NT2/D1 (cell line): Measurements from ENCODE around the gene ZNF155.

ENCODE experiments used
- DNase-seq: peaks from one replicate; pipeline ENCODE4 v3.0.0-alpha.2; 2011; ENCODE audit warnings: low read depth, low spot score
- H3K27me3 ChIP-seq: 2 replicates; pipeline ENCODE4 v1.6.0; 2011; ENCODE audit warnings: mild to moderate bottlenecking; ENCODE audit not compliant: insufficient read length, insufficient read depth
- H3K36me3 ChIP-seq: 2 replicates; pipeline ENCODE4 v1.6.1; 2011; ENCODE audit warnings: mild to moderate bottlenecking, low read length, mixed read lengths; ENCODE audit not compliant: insufficient read depth, insufficient read length
- H3K4me1 ChIP-seq: 2 replicates; pipeline ENCODE4 v1.5.1; 2011; ENCODE audit not compliant: insufficient read depth, insufficient read length
- H3K4me3 ChIP-seq: 2 replicates; pipeline ENCODE4 v1.5.1; 2011; ENCODE audit warnings: low read depth; ENCODE audit not compliant: insufficient read length
- H3K9ac ChIP-seq: 2 replicates; pipeline ENCODE4 v1.6.0; 2011; ENCODE audit warnings: low read depth; ENCODE audit not compliant: insufficient read length
- H3K9me3 ChIP-seq: 2 replicates; pipeline ENCODE4 v1.5.1; 2011; ENCODE audit warnings: mild to moderate bottlenecking, low read length; ENCODE audit not compliant: insufficient read depth
- SUZ12 ChIP-seq: IDR thresholded peaks from 2 replicates; pipeline ENCODE4 v1.6.1; 2011; ENCODE audit not compliant: insufficient read length, insufficient read depth; ENCODE audit errors: extremely low read depth
- YY1 ChIP-seq: IDR thresholded peaks from 2 replicates; pipeline ENCODE4 v1.6.1; 2011; ENCODE audit not compliant: insufficient read length, insufficient read depth
- ZNF274 ChIP-seq: IDR thresholded peaks from 2 replicates; pipeline ENCODE4 v1.6.1; 2011; ENCODE audit warnings: mild to moderate bottlenecking, low read depth, low read length

The ZNF155 gene

DNA sequence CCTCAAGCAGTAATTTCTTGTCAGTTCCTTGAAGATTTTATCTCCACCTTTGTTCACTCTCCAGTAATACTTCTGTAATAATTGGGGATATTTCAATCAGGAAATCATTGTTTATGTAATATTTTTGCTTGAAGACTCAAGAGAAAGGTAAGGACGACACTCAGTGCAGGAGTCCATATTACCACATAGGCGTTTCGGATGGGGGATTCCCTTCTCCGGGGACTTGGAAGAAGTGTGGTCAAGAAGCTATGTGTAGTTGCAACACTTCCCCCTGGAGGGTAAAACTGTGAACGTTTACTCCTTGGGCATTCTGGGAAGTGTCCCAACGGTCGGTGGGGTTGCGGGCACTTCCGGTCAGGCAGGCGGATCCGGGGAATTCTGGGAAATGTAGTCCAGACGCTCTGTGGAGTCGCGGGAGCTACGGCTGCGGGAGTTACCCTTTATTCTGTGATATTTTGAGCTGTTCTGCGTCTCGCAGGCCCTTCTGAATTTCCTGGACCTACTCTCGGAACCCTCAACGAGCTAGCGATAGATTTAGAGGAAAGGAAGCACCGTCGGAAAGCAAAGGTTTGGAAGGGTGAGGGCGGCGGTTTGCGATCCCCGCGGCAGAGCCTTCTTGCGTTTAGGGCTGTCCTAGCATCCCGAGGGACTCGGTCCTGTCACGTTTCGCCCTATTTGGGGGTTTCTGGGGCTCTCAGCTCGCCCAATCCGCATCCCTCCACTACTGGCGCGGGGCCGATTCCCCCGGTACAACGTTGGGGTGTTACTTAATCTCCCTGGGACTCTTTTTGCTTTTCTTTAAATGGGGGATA, 32.9 kb upstream of the ZNF155 start, which contains the start of gene ZNF221:
Gene ZNF221 (plus strand): TSS at position 395 of the 812 bp plus-strand sequence. CDS start 11,499 bp downstream, outside the sequence.
- Histone ChIP-seq H3K9me3 (peaks cover 5% of the 10 kb centered on the region; the same call in 1 of the 2 replicates), H3K4me3 (peak within 1 kb of the TSS; percentile 83)
- TF ChIP-seq ZNF274 (no peak), SUZ12 (no peak), YY1 (no peak)

DNA sequence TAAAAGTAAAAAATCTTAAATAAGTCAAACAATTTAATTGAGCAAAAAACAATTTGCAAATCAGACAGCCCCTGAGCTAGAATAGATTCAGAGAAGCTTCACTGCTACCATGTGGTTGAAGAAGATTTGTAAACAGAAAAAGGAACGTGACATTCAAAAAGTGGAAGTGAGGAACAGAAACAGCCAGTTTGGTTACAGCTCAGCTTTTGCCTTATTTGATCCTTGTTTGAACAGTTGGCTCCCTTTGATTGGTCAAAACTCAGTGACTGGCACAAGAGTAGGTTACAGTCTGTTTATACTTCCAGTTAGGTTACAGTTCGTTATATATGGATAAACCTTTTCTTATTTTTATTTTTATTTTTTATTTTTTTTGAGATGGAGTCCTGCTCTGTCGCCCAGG, 27.2 kb upstream of the ZNF155 start:
- peaks cover 37% of the 10 kb centered on the region for H3K36me3 ChIP-seq

More for the DNA sequence above, 32.9 kb upstream of the ZNF155 start, which contains the start of gene ZNF221:
- Histone ChIP-seq H3K36me3 (peaks cover 24% of the 10 kb centered on the region), H3K9ac (peak within 1 kb of the TSS; percentile 78), H3K27me3 (no peaks in the 10 kb centered on the region), H3K4me1 (no peaks in the 10 kb centered on the region)
- peak; percentile 92 for DNase-seq

DNA sequence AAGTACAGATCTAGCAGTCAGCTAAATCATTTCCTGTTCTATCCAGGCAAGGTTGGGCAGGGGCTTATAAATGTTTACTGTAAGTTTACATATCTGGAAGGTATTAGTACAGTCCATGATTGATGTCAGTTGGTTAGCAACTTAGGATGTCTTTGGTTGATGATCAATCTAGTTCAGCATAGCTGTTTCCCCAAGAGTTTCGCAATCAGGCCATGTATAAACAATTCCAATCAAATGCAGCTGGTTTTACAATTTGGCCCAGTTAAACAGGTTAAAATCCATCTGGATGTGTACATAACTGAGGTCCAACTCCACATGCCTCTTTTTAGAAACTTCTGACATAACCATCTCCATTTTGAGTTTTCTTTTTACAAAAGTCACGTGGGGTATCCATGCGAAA, 26.1 kb upstream of the ZNF155 start:
- Histone ChIP-seq H3K36me3 (peaks cover 41% of the 10 kb centered on the region), H3K4me1 (no peaks in the 10 kb centered on the region), H3K27me3 (no peaks in the 10 kb centered on the region), H3K4me3 (no peak overlapping the region), H3K9ac (no peak overlapping the region), H3K9me3 (peaks cover 45% of the 10 kb centered on the region)
- no peak for DNase-seq
- TF ChIP-seq SUZ12: no peak
- TF ChIP-seq YY1: no peak
- TF ChIP-seq ZNF274: no peak

More for the DNA sequence above, 27.2 kb upstream of the ZNF155 start:
- Histone ChIP-seq H3K9ac (no peak overlapping the region), H3K4me3 (no peak overlapping the region), H3K4me1 (no peaks in the 10 kb centered on the region), H3K27me3 (no peaks in the 10 kb centered on the region), H3K9me3 (peaks cover 37% of the 10 kb centered on the region; the same call in 1 of the 2 replicates)
- TF ChIP-seq ZNF274 (no peak), SUZ12 (no peak), YY1 (no peak)
- DNase-seq: no peak

DNA sequence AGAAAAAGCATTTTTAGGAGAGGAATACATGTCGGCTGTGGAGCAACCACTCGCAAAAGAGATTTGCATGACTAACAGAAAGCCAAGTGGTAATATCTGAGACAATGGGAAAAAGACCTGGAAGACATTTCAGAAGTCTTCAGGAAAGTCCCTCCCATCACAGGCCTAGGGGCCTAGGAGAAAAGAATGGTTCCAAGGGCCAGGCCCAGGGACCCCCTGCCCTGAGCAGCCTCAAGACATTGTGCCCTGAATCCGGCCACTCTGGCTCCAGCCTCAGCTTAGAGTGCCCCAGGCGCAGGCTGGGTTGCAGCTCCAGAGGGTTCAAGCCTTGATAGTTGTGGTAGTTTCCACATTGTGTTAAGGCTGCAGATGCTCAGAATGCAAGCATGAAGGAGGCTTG, 23.6 kb upstream of the ZNF155 start:
- Histone ChIP-seq H3K4me3 (no peak overlapping the region), H3K36me3 (peaks cover 40% of the 10 kb centered on the region), H3K9me3 (peaks cover 70% of the 10 kb centered on the region), H3K27me3 (no peaks in the 10 kb centered on the region), H3K4me1 (no peaks in the 10 kb centered on the region), H3K9ac (no peak overlapping the region)
- no peak for DNase-seq
- TF ChIP-seq YY1 (no peak), ZNF274 (no peak), SUZ12 (no peak)

DNA sequence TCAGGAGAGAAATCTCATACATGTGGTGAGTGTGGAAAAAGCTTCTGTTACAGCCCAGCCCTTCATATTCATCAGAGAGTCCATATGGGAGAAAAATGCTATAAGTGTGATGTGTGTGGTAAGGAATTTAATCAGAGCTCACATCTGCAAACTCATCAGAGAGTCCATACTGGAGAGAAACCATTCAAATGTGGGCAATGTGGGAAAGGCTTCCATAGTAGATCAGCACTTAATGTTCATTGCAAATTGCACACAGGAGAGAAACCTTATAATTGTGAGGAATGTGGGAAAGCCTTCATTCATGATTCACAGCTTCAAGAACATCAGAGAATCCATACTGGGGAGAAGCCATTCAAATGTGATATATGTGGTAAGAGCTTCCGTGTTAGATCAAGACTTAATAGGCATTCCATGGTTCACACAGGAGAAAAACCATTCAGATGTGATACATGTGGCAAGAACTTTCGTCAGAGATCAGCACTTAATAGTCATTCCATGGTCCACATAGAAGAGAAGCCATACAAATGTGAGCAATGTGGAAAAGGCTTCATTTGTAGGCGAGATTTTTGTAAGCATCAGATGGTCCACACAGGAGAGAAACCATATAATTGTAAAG, 17.8 kb upstream of the ZNF155 start:
- DNase-seq: no peak
- TF ChIP-seq SUZ12 (no peak), YY1 (no peak), ZNF274 (no peak)
- Histone ChIP-seq H3K36me3 (peaks cover 69% of the 10 kb centered on the region), H3K9ac (no peak overlapping the region), H3K4me1 (no peaks in the 10 kb centered on the region), H3K4me3 (no peak overlapping the region), H3K9me3 (peaks cover 93% of the 10 kb centered on the region), H3K27me3 (no peaks in the 10 kb centered on the region)

DNA sequence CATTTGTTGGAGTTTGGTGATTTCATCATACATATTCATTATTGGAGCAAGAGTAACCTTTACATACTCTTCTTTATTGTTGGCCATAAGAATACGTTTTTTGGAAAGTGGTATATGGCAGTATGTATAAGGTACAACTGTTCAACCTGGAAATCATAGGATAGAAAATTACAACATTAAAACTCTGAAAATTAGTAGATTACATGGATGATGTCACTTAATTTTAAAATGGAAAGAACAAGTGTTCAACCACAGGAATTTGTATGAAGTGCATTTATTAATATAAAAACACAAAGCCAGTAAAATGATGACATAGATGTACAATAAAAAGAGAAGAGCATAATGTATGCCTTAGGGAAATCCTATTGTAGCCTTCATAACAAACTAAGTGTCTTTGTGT, 7.3 kb upstream of the ZNF155 start:
- TF ChIP-seq SUZ12: no peak
- no peak for TF ChIP-seq ZNF274
- TF ChIP-seq YY1: no peak
- H3K4me1 ChIP-seq: no peaks in the 10 kb centered on the region
- no peak overlapping the region for H3K9ac ChIP-seq
- no peaks in the 10 kb centered on the region for H3K36me3 ChIP-seq
- no peak overlapping the region for H3K4me3 ChIP-seq
- peaks cover 6% of the 10 kb centered on the region; the same call in 1 of the 2 replicates for H3K9me3 ChIP-seq
- DNase-seq: no peak
- H3K27me3 ChIP-seq: no peaks in the 10 kb centered on the region

DNA sequence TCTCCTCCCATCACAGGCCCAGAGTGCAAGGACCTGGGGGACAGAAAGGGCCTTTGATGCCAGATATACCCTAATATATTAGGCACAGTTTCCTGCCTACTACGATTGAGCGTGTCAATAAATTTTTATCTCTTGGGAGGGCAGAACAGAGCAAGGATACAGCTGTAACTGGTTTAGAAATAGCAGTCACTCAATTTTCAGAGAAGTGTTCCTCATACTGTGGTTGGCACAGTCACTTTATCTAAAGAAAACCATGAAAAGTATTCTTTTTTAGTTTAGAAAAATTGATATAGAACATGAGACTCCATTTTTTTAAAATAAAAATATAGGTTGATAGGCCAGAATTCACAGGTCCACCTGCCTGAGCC, 460 bp upstream of the ZNF155 start:
- no peak overlapping the region for H3K4me3 ChIP-seq
- no peaks in the 10 kb centered on the region for H3K4me1 ChIP-seq
- H3K9ac ChIP-seq: no peak overlapping the region
- H3K27me3 ChIP-seq: no peaks in the 10 kb centered on the region
- TF ChIP-seq YY1: no peak
- no peak for TF ChIP-seq SUZ12
- TF ChIP-seq ZNF274: no peak
- peaks cover 4% of the 10 kb centered on the region for H3K36me3 ChIP-seq
- H3K9me3 ChIP-seq: no peaks in the 10 kb centered on the region
- no peak for DNase-seq
